Activated CD8-positive, alpha-beta memory T cell treated with anti-CD3 and anti-CD28 coated beads for 36 hours (primary cell): ENCODE results near the gene LSS. TPM values are rescaled to one million over a fixed set of nuclear protein-coding genes. Genes with fewer than 3 reads are reported as not detected.
"Not testable (repeated sequence)": the region's sequence is repeated elsewhere in the genome, so short reads cannot be mapped to it uniquely, and the experiment has no call there.

Experiments used
- CTCF ChIA-PET: fragments of 350-600 bp; sonication (Branson Sonifier 250); formaldehyde crosslinking; loops from one replicate; lab custom pipeline; 2021; ENCODE audit warnings: antibody characterized with exemption; lab: Charles Lee
- POLR2A ChIA-PET: fragments of 350-600 bp; sonication (Branson Sonifier 250); formaldehyde crosslinking; loops from one replicate; lab custom pipeline; 2021; ENCODE audit warnings: antibody characterized with exemption; lab: Charles Lee
- total RNA-seq, 2 experiments: library from RNA; stranded (reverse); gene quantifications; one replicate each; pipeline ENCODE4 v1.2.3, GENCODE V29; 2021

The LSS gene
- total RNA-seq, 2 experiments from 2014 or later: 19.2 to 20.1 TPM

DNA sequence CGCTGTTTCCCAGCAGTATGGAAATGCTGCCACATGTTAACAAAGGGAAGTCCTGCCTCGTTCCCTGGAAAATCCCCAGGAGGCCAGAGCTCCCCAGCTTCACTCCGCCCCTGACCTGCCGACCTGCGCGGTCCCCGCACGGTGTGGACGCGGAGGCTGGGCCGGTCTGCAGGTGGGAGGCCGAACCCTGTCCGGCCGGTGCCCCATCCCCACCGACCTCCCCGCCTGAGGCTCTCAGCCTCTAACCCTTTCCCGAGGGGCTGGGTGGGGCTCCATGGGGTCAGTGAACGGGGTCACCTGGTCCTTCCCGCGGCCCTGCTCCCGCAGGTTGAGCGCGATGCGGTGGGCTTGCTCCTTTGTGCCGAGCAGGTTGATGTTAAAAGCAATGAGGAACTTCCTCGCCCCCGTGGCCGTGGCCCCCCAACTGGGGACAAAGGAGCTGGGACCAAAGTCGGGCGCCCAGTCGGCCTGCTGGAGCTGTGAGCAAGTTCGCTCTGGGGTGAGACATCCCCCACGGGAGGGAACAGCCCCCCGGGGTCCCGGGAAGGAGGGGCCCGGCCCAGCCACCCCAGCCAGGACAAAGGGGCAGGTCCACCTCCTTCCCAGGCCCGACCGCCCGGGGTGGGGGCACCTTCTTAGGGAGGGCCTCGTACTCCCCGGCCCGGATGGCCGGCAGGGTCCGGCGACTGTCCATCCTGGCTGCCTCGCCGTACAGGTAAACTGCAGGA is 77.1 kb downstream of the LSS start:
- POLR2A ChIA-PET: no interaction called here
- CTCF ChIA-PET: no interaction called here

DNA sequence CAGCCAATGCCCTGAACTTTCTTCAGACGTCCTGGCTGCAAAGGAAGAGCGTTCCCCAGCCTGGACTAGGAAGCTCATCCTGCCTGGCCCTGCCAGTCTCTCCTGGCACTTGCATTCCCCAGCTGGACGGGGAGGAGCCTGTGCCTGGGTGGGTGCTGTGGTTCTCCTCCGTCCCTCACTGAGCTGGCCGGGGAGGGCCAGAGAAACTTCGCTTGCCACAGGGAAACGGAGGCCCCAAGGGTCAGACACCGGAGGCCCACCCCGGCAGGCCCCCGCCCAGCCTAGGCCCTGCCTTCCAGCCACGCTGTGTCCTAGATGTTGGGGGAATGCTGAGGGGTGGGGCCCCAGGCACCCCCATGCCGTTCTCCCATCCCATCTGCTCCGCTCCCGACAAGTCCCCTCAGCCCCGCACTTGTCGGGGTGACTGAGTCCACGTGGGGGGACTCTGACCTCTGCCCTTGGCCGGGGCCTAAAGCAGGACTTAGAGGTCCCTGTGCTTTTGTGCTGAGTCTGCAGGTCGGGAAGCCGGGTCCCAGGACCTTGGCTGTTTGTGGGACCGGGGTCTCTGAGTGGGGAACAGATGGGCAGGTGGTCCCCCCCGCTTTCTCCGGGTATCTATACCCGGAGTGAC is 78.0 kb downstream of the LSS start:
- POLR2A ChIA-PET: no interaction called here

DNA sequence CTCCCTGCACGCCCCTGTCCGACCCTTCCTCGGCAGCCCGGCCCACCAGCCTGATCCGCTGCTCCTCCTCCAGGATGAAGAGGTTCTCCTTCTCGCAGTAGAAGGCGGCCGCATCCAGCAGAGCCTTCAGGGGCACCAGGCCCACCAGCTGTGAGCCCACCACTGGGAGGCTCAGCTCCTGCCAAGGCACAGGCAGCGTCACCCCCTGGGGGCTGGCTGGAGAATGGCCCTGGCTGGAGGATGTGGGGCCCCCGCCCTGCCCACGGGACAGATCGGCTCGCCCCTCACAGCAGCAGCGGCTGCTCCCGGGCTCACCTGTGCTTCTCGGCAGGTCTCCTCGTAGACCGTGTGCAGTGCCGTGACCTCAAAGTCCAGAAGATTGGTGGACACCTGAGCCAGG is 78.5 kb downstream of the LSS start:
- POLR2A ChIA-PET: no interaction called here
- CTCF ChIA-PET: no interaction called here

More for the DNA sequence above, 78.0 kb downstream of the LSS start:
- CTCF ChIA-PET: no interaction called here

DNA sequence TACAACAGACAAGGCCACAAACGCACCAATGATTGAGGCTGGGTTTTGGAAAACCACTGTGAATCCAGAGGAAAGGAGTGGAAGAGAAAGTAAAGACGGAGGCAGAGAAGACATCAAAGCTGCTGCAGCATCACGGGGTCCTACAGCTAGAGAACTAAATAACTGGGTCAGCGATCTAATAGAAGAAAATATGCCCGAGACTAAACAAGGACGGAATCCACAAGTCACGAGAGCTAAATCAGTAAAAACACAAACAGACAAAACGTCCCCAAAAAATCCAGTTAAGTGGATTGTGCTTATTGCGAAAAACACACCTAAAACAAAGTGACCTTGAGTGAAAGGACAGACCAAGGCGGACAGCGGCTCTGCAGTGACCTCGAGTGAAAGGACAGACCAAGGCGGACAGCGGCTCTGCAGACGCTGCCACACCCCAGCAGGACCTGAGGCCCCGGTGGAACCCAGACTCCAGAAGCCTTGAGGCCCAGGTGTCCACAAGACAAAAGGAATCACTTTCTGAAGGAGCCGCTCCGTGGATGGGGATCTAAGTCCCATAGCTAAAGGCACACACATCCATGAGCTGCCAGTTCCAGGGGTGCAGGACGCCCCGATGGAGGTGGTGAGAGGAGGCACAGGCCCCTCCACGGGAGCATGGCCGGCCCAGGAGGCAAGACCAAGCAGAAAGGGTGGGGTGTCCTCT is 79.2 kb downstream of the LSS start:
- POLR2A ChIA-PET: no interaction called here
- CTCF ChIA-PET: no interaction called here

DNA sequence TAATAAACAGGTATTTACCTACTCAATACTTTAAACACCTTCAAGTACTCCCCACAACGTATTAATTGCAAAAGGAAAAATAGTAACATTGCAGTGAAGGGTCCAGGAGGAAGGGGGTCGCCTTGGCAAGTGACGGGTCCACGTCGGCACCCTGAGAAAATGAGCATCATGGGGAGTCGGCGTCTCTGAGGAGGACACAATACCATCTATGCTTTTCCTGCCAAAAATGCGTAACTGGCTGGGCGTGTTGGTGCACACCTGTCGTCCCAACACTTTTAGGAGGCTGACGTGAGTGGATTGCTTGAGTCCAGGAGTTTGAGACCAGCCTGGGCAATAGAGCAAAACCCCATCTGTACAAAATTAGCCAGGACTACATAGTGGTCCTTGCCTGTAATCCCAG is 80.5 kb downstream of the LSS start:
- POLR2A ChIA-PET: no interaction called here
- CTCF ChIA-PET: no interaction called here

DNA sequence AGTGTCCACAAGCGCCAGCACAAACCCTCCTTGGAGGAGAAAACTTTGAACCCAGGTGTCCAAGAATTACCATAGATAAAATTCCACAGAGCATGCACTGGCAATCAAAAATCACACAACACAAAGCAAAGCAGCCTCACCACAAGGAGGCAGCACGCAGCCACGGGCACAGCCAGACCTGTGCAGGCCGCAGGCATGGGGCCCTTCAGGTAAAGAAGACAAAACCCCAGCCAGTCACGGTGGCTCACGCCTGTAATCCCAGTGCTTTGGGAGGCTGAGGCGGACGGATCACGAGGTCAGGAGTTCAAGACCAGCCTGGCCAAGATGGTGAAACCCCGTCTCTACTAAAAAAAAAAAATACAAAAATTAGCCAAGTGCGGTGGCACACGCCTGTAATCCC is 81.1 kb downstream of the LSS start:
- CTCF ChIA-PET: interaction anchor here (1.0 kb wide), 1 partner anchor 51 kb away, joined by 3 read pairs; no protein-coding TSS in a partner anchor
- POLR2A ChIA-PET: not testable (repeated sequence)

DNA sequence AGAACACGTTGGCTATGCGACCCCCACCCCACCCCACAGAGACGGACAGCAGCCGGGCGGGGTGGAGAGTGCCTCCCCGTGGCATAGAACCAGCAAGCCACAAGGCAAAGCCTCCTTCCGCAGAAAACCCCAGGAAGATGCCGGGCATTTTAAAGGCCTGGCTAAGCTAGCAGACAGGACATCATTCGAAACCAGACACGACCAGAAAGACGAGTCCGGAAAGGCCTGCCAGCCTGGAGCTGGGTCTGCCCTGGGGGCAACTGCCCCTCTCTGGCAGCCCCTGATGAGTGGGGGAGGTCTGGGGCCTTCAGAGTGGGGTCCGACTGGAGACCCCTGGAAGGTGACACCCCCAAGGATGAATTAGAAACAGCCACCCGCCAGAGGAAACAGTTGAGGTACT is 81.7 kb downstream of the LSS start:
- POLR2A ChIA-PET: no interaction called here
- CTCF ChIA-PET: interaction anchor here (1.0 kb wide), 1 partner anchor 50 kb away, joined by 3 read pairs; no protein-coding TSS in a partner anchor

DNA sequence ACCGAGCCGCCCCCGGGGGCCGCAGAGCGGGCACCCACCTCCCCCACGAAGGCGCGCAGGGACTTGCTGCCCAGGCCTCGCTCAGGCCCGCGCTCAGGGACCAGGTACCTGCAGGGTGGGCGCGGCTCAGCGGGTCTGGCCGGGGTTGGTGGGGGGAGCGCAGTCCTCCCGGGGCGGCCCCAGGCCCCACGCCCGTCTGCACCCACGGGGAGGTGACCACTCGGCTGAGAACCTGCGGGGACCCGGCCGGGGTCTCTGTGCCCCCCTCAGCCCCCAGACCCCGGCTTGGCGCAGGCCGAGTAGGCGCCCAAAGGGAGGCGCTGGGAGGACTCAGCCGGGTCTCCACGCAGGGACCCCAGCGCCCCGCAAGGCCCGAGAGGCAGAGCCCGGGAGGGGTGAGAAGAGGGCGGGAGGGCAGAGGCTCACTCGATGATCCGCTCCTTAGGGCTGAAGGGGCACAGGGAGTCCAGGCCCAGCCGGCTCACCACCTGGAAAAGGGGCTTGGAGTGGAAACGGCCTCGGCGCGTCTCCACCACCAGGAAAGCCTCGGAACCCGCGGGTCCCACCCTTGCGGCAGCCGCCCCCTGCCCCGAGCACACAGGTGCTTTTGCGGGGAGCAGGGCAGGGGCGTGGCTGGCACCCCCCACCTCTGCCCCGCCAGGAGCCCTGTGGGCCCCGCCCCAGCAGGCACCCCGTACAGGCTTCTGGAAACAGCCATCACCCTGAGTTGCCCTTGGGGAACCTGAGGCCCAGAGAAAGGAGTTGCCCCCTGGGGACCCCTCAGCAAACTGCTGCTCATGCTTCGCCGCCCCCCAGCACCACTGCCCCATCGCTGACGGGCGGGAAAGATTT is 82.5 kb downstream of the LSS start:
- CTCF ChIA-PET: no interaction called here
- POLR2A ChIA-PET: no interaction called here

DNA sequence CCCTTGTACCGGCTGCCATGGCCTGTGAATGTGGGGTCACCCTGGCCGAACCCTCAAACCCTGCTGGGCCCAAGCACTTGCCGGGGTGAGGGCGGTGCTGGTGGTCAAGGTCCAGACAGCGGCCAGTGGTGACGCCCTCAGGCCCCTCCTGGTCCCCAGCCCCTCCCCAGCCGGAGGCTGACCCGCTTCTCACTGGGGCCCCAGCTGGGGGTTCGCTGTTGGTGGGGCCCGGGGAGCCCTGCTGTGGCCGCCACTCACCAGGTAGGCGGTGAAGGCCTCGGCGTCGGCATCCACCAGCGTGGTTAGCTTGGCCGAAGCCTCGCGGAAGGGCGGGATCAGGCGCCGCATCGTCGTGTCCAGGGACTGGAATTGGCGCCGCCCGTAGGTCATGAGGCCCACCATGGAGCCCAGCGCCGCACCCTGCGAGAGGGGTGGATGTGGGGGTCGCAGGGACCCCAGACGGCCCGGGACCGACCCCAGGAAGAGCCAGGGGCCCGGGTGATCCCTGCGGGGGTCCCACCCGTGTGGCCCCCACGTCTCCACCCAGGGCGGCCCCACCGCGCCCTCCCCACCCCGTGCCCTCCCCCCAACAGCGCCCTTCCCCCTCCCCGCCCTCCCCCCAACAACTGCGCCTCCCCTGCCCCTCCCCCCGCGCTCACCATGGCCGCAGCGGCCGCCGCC is 83.3 kb downstream of the LSS start:
- POLR2A ChIA-PET: no interaction called here
- CTCF ChIA-PET: no interaction called here

DNA sequence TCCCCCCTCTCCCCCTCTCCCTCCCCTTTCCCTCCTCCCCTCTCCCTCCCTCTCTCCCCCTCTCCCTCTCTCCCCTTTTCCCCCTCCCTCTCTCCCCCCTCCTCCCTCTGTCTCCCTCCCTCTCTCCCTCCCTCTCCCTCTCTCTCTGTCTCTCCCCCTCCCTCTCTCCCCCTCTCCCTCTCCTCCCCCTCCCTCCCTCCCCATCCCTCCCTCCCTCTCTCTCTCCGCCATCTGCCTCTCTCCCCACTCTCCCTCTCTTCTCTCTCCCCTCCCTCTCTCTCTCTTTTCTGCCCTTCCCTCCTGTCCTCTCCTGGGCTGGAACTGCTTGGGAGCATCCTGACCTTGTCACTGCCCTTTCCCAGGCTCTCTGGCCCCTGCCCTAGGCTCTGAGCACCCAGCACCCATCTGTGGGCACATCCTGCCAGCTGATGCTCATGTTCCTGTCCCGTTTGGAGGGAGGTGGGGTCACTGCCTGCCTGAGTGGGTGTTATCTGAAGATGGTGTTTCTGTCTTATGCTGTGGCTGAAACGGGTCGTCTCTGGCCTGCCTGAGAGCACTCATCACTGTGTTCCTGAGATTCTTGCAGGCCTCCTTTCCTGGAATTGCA is 84.0 kb downstream of the LSS start:
- ChIA-PET POLR2A (interaction anchor here (0.6 kb wide), 1 partner anchor 282 kb away, joined by 3 read pairs; no protein-coding TSS in a partner anchor), CTCF (interaction anchor here (0.6 to 1.8 kb wide), 7 partner anchors 8 to 207 kb away, joined by 3 to 13 read pairs (median 4); no protein-coding TSS in a partner anchor)

DNA sequence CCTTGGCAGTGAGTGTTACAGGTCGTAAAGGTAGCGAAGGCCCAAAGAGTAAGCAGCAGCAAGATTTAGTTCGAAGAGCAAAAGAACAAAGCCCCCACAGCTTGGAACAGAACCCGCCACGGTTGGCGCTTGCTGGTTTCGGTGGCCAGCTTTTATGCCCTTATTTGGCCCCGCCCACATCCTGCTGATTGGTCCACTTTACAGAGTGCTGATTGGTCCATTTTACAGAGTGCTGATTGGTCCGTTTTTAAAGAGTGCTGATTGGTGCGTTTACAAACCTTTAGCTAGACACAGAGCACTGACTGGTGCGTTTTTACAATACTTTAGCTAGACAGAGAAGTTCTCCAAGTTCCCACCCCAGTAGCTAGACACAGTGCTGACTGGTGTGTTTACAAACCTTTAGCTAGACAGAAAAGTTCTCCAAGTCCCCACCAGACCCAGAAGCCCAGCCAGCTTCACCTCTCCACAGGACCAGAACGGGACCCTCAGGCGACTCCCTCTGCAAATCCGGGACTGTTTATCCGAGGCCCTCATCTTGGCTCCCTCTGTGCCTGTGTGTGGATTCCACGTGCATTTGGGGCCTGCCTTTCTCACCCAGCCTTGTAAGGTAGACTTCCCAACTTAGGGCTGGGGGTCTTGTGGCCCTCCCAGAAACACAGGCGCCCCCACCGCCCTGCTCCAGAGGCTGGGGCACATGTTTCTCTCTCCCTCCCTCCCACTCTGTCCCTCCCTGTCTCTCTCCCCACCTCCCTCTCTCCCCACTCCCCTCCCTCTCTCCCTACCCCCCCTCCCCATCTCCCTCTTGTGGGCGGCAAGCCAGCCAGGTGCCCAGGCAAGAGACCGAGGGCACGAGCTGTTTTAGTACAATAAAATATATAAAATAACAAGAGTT is 85.7 kb downstream of the LSS start:
- ChIA-PET POLR2A (interaction anchor here (0.5 to 1.3 kb wide), 4 partner anchors 35 to 317 kb away, joined by 4 to 7 read pairs (median 6); no protein-coding TSS in a partner anchor), CTCF (interaction anchor here (0.8 to 1.8 kb wide), 17 partner anchors 10 to 281 kb away, joined by 3 to 13 read pairs (median 3); no protein-coding TSS in a partner anchor)

DNA sequence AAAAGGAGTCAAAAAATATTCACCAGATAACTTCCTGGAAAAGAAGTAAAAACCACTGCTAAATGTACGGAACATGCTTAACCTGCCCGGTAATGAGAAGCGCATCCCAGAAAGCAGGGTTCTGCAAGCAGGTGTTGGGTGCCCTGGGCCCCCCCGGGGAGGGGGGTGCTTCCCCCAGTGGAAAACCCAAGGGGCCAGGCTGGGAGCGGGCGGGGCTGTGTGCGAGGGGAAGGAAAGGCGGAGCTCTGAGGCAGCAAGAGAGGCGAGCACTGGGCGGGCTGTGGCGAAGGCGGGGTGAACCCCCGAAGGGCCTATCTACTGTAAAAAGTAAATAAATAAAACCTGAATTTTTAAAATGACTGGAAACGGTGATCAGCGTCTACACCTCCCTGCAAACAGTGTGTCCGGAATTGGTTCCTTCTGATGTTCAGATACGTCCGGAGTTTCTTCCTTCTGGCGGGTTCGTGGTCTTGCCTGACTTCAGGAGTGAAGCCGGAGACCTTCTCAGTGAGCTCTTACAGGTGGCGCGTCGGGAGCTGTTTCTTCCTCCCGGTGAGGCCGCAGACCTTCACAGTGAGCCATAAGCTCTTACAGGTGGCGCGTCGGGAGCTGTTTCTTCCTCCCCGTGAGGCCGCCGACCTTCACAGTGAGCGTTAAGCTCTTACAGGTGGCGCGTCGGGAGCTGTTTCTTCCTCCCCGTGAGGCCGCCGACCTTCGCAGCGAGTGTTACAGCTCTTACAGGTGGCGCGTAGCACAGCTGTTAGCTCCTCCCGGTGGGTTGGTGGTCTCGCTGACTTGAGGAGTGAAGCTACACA is 86.6 kb downstream of the LSS start:
- ChIA-PET CTCF (interaction anchor here (1.0 kb wide), 2 partner anchors 12 to 172 kb away, joined by 3 read pairs; no protein-coding TSS in a partner anchor), POLR2A (no interaction called here)

DNA sequence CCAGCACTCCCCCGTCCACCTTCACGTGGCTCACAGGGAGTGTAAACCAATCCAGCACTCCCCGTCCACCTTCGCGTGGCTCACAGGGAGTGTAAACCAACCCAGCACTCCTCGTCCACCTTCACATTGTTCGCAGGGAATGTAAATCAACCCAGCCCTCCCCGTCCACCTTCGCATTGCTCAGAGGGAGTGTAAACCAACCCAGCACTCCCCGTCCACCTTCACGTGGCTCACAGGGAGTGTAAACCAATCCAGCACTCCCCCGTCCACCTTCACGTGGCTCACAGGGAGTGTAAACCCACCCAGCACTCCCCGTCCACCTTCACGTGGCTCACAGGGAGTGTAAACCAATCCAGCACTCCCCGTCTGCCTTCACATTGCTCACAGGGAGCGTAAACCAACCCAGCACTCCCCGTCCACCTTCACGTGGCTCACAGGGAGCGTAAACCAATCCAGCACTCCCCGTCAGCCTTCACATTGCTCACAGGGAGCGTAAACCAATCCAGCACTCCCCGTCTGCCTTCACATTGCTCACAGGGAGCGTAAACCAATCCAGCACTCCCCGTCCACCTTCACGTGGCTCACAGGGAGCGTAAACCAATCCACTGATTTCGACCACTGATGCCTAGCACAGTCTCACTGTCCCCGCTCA is 88.1 kb downstream of the LSS start:
- POLR2A ChIA-PET, CTCF ChIA-PET: not testable (repeated sequence)

DNA sequence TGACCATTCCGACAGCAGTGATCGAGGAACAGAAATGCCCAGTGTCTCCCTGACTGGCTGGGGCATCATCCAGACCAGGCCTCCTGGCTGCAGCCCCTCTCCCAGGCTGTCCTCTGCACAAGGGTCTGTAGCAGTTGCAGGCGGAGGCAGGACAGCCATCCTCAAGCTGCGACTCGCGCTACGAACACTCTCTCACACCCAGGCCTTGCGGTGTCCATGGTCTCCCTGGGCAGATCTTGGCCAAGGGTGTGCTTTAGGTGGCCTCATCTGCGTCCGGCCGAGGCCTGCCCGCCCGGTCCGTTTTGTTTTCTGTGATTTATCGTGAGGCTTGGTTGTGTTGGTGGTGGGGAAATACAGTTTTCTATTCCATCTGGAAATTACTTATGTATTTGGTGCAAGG is 88.9 kb downstream of the LSS start:
- POLR2A ChIA-PET: no interaction called here
- CTCF ChIA-PET: no interaction called here

DNA sequence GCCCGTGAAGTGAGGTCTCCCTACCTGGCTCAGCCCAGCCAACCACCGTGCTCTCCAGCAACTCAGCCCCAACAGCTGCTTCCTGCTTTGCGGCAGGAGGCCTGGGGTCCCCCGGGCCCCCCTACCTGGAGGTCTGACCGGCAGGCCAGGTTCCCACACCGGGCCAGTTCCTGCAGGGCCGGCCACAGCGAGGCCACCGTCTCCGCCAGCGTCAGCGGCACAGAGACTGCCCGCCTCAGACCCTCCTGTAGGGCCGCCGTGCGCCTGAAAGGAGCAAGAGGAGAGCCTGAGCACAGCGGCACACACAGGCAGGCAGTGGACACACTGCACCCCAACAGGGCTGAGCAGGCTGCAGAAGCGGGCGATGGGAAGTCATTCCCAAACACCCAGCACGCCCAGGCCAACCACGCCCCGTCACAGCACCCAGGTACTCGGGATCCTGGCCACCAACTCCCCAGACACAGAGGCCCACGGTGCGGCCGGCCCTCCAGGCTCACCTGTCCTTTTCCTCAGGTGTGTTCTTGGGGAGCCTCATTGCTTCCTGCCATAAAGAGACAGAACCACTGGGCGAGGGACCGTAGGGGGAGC is 90.1 kb downstream of the LSS start:
- ChIA-PET CTCF (interaction anchor here (0.5 kb wide), 1 partner anchor 145 kb away, joined by 3 read pairs; no protein-coding TSS in a partner anchor), POLR2A (no interaction called here)
